CD4-positive, alpha-beta T cell treated with Interleukin-6 at 100 ng/mL for 8 hours (primary cell): Measurements from ENCODE around the gene DAZAP1.
"Not testable (repeated sequence)": the region's sequence is repeated elsewhere in the genome, so short reads cannot be mapped to it uniquely, and the experiment has no call there.

Source experiments
- DNase-seq: peaks from one replicate; pipeline ENCODE4 v3.0.0-alpha.2; 2020; ENCODE audit warnings: mixed read lengths, low spot score

DAZAP1 gene

DNA sequence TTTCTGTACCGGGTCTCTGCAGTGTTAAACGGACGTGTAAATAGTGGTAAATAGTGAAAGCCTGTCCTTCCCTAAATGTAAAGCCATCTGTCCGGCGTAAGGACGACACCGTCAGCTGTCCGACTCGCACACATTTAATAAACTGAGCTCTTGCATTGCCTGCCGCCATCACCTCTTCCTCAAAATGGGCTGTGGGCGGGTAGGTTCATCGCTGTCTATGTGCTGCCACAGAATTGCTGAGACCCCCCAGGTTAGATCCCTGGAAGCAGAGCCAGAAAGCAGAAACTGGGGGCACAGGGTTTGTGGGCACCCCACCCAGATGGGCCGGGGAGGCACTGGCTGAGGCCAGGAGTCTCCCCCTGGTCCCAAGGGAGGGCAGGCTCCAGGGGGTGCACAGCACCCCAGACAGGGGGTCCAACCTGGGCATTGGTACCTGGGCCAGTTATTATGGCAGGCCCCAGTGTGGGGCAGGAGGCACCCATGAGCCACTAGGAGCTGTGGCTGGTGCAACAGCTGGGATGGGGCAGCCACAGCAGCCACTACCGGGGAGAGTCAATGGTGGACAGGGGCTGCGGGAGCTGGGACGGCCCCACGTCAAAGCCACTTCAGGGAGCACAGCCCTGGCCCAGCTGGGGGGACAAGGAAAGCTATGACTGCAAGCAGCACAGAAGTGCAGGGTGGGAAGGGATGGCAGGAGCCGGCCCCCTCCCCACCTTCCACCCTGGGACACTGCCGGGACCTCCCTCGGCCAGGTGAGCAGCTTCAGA is 65.9 kb downstream of the DAZAP1 start:
- no peak for DNase-seq

DNA sequence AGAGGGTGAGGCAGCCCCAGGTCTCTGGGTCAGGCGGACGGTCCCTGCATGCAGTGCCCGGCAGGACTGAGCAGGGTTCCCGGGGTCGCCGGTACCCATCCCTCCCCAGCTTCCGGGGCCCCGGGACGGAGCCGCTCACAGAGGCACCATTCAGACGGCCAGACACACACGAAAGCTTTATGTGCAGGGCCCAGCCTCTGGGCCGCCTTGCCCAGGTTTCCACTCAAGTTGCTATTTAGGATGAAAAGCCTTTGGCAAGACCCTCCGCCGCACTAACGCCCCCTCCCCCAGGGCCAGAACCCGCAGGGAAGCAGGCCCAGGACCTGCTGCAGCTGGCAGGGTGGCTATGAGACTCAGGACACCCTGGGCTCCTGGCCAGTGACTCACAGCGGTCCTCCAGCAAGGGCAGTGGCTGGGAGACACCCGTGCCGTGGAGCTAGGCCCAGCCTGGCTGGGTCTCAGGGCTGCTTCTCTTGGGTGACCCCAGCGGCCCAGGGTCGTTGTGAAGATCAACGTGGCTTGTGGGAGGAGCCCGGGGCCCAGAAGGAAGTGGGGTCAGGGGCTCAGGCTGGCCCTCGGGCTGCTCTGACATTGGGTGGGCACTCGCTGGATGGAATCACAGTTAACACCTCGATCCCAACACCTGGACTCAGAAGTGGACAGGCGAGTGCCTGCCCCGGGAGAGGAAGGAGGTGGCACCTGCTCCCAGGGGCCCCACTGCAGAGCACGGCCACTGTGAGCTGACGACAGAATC is 66.8 kb downstream of the DAZAP1 start:
- no peak for DNase-seq

- DNase-seq = no peak
These were observed 67.5 kb downstream of the DAZAP1 start for GRCh38 chr19:1474765-1475351.

- no peak for DNase-seq
These were observed 68.5 kb downstream of the DAZAP1 start for GRCh38 chr19:1475751-1476437.

- not testable (repeated sequence) for DNase-seq
These were observed 69.7 kb downstream of the DAZAP1 start for GRCh38 chr19:1477056-1477455.

GRCh38 chr19:1478934-1479707 is 71.7 kb downstream of the DAZAP1 start, which contains the start of gene C19orf25:
Gene C19orf25, minus strand, starts transcription at chr19:1479215. Its CDS starts 312 bp downstream, at chr19:1478903.
- peak; percentile 91 for DNase-seq

DNA sequence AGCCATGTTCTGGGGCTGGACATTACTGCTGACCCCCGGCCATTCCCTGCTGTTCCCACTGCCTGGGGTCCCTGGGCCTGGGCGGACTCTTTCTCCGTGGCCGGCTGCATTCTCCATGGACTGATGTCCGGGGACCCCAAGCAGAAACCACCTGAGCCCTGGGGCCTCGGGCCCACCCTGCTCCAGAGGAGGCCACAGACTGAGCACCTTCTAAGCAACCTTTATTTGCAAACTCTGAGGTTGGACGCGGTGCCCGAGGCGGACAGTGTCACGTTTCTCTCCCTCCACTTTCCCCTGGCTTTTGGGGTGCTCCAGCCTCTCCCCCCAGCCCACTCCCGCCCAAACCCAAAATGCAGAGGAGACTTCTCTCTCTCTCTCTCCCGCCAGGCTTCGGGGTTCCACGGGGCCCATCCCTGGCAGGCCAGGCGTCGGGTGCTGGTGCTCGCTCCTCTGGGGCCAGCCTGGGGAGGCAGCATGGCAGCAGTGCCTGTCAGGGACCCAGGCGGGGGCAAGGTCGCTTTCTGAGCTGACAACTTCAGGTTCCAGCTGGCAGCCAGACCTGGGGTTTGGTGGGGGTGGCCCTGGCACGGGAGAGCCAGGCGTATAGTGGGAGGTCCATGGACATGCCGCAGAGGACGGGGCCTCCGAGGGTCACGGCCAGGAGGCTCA is 74.0 kb downstream of the DAZAP1 start:
- DNase-seq = no peak

DNA sequence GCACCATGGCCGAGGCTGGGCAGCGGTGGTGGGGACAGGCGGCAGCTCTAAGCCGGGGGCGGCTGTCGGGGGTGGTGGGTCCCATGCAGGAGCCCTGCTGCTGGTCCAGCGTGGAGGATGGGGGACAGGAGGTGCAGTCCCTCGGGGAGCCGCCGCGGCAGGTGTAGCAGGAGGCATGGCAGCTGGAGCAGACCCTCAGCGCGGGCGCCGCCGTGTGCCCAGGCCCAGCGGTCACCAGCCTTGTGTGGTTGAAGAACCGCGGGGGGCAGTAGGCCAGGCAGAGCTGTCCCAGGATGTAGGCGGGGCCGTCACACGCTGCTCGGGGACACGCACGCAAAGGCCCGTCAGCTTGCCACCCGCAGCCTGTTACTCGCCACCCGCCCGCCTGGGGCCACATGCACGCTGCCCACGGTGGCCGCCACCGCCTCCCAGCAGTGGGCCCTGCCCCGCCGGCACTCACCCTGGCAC is 74.5 kb downstream of the DAZAP1 start:
- no peak for DNase-seq

GRCh38 chr19:1482361-1483130 is 75.2 kb downstream of the DAZAP1 start:
- DNase-seq = no peak

GRCh38 chr19:1483131-1483978 is 76.0 kb downstream of the DAZAP1 start:
- no peak for DNase-seq

- DNase-seq = no peak
These were observed 76.6 kb downstream of the DAZAP1 start for GRCh38 chr19:1483979-1484428.
